Measurements from ENCODE around the gene CIB1. TPM values are rescaled to one million over a fixed set of nuclear protein-coding genes. Genes with fewer than 3 reads are reported as not detected.
A peak's percentile ranks its signal among the peaks of the same experiment; 100 is the strongest.

The CIB1 gene
- total and polyA plus RNA-seq, 2 donors from 2014 or later: 158 to 321 TPM

DNA sequence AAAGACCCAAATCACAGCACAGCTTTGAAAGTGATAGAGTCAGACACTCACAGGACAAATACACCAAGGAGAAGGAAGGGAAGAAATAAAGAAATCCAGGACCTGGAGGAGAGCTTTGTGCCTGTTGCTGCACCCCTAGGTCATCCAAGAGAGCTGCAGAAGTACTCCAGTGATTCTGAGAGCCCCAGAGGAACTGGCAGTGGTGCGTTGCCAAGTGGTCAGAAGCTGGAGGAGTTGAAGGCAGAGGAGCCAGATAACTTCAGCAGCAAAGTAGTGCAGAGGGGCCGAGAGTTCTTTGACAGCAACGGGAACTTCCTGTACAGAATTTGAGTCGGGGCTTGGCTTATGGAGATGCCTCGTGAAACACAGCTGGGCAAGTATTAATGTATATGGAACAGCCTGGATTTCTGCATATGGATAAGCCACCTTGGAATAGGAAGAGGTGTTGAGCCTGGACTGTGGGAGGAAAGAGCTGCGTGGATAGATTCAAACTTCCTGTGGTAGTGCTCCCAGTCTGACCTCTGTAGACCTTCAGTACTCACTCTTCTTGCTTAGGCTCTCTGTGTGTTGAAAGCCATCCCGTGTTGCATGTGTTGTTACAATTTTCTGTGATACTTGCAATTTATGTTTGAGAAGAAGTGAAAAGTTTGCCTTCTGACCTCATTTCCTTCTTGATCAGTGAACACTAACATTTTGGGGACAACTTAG is 37.9 kb upstream of the CIB1 start:
- no peak for TF ChIP-seq CTCF (IDR thresholded peaks at IDR 0.05; ENCODE audit: borderline replicate concordance, extremely low read depth, insufficient read depth)
- Histone ChIP-seq H3K36me3 (ENCODE audit: control insufficient read depth in 2 of 3, insufficient read depth in 3 of 3, low read length in 3 of 3) (peaks cover 2 to 25% (median 9%) of the 10 kb centered on the region in 3 donors), H3K4me3 (ENCODE audit: low read length in 3 of 3) (no peak overlapping the region), H3K9me3 (ENCODE audit: control insufficient read depth in 2 of 3, insufficient read depth in 1 of 3, low read length in 3 of 3) (no peaks in the 10 kb centered on the region), H3K27ac (ENCODE audit: low read depth in 2 of 2, low read length in 2 of 2) (no peak overlapping the region), H3K27me3 (ENCODE audit: control insufficient read depth, insufficient read depth, low read length) (no peaks in the 10 kb centered on the region), H3K9ac (ENCODE audit: low read length in 3 of 3) (no peak overlapping the region), H3K4me1 (ENCODE audit: control insufficient read depth in 2 of 3, insufficient read depth in 2 of 3, low read depth in 1 of 3, low read length in 3 of 3) (peaks cover 0 to 15% (median 6%) of the 10 kb centered on the region in 3 donors)
- intact Hi-C loops (cut with DNase I): no loop called here
- FAIRE-seq (no peak), DNase-seq (no peak)

DNA sequence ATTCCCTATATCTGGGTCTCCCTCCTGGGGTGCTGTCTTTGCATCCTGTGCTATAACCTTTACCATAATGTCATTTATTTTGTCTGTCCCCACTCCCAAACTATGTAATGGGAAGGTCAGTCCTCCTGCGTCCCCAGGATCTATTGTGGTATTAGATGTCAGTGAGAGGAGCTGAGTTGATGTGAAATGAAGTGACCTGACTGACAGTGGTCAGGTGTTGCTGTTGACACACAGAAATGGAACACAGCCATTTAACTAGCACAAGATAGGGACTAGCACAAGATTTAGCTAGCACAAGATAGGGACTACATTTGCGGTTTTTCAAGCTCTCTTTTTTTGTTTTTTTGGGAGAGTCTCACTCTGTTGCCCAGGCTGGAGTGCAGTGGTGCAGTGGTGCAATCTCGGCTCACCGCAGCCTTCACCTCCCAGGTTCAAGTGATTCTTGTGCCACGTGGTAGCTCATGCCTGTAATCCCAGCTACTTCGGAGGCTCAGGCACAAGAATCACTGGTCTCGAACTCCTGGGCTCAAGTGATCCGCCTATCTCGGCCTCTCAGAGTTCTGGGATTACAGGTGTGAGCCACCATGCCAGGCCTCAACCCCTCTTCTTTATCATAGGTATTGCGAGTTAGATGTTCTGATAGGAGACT is 36.9 kb upstream of the CIB1 start:
- H3K9ac ChIP-seq (ENCODE audit: low read length in 3 of 3): no peak overlapping the region
- intact Hi-C loops (cut with DNase I): no loop called here
- peaks cover 0 to 15% (median 6%) of the 10 kb centered on the region in 3 donors for H3K4me1 ChIP-seq (ENCODE audit: control insufficient read depth in 2 of 3, insufficient read depth in 2 of 3, low read depth in 1 of 3, low read length in 3 of 3)
- peaks cover 2 to 25% (median 9%) of the 10 kb centered on the region in 3 donors for H3K36me3 ChIP-seq (ENCODE audit: control insufficient read depth in 2 of 3, insufficient read depth in 3 of 3, low read length in 3 of 3)
- no peak for TF ChIP-seq CTCF (IDR thresholded peaks at IDR 0.05; ENCODE audit: borderline replicate concordance, extremely low read depth, insufficient read depth)
- H3K27ac ChIP-seq (ENCODE audit: low read depth in 2 of 2, low read length in 2 of 2): no peak overlapping the region
- H3K4me3 ChIP-seq (ENCODE audit: low read length in 3 of 3): no peak overlapping the region
- H3K9me3 ChIP-seq (ENCODE audit: control insufficient read depth in 2 of 3, insufficient read depth in 1 of 3, low read length in 3 of 3): no peaks in the 10 kb centered on the region
- FAIRE-seq: no peak
- no peak for DNase-seq
- H3K27me3 ChIP-seq (ENCODE audit: control insufficient read depth, insufficient read depth, low read length): no peaks in the 10 kb centered on the region

DNA sequence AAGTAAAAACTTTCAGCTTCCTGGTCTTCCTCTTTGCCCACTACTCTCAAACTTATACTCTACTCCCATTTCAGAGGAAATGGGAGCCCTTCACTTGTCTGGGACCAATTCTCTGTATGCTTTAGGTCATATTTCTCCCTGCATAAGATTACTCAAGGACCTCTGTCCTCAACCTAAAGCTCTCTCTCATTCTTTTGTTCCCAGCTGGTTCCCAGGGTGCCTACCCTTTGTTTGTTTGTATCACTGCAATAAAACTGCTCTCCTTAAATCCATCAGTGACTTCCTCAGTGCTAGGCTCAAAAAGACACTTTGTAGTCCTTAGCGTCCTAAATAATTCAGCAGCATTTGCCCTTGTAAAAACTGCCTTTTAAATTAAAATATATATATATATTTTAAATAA is 34.7 kb upstream of the CIB1 start:
- no peak for FAIRE-seq
- intact Hi-C loops (cut with DNase I): no loop called here
- Histone ChIP-seq H3K36me3 (ENCODE audit: control insufficient read depth in 2 of 3, insufficient read depth in 3 of 3, low read length in 3 of 3) (peaks cover 2 to 22% (median 9%) of the 10 kb centered on the region in 3 donors), H3K4me1 (ENCODE audit: control insufficient read depth in 2 of 3, insufficient read depth in 2 of 3, low read depth in 1 of 3, low read length in 3 of 3) (peaks cover 0 to 22% (median 17%) of the 10 kb centered on the region in 3 donors), H3K27me3 (ENCODE audit: control insufficient read depth, insufficient read depth, low read length) (no peaks in the 10 kb centered on the region), H3K9ac (ENCODE audit: low read length in 3 of 3) (no peak overlapping the region), H3K4me3 (ENCODE audit: low read length in 3 of 3) (peak overlapping the region in 1 of 3 donors; percentile 18), H3K27ac (ENCODE audit: low read depth in 2 of 2, low read length in 2 of 2) (no peak overlapping the region), H3K9me3 (ENCODE audit: control insufficient read depth in 2 of 3, insufficient read depth in 1 of 3, low read length in 3 of 3) (no peaks in the 10 kb centered on the region)
- TF ChIP-seq CTCF (IDR thresholded peaks at IDR 0.05; ENCODE audit: borderline replicate concordance, extremely low read depth, insufficient read depth): no peak
- no peak for DNase-seq
